H1 (cell line): Measurements from ENCODE around the gene CACNA2D1. TPM values are rescaled to one million over a fixed set of nuclear protein-coding genes. Genes with fewer than 3 reads are reported as not detected.

Source experiments
- CTCF ChIA-PET: fragments of 300-600 bp; sonication (Branson Sonifier 250); formaldehyde crosslinking; loops from one replicate; lab custom pipeline; 2021; ENCODE audit not compliant: partially characterized antibody; lab: Charles Lee
- POLR2A ChIA-PET: fragments of 300-600 bp; sonication (Branson Sonifier 250); formaldehyde crosslinking; loops from one replicate; lab custom pipeline; 2021; ENCODE audit warnings: inconsistent platforms; ENCODE audit not compliant: partially characterized antibody; lab: Charles Lee
- DNase-seq, 2 experiments: peaks; one replicate each; pipeline versions ENCODE4 v3.0.0 to v3.0.0-alpha.2; 2010 to 2022; ENCODE audit warnings: low spot score in 2 of 2, low read depth in 1 of 2, mixed read lengths in 1 of 2
- FAIRE-seq: peaks from 2 replicates; lab custom pipeline; 2011; peaks lifted over from hg19 to GRCh38; lab: Jason Lieb, UNC
- H2AFZ ChIP-seq: 2 replicates; pipeline ENCODE4 v1.8.1; 2012; ENCODE audit warnings: low read length, inconsistent platforms
- H2AK5ac ChIP-seq: 2 replicates; pipeline ENCODE4 v1.6.1; 2013; ENCODE audit warnings: low read depth, low read length
- H2BK120ac ChIP-seq: replicated peaks from 2 replicates; pipeline ENCODE3; 2013; ENCODE audit warnings: low read depth, low read length, inconsistent platforms
- H2BK12ac ChIP-seq: 2 replicates; pipeline ENCODE4 v1.6.1; 2013; ENCODE audit warnings: low read depth, low read length
- H2BK15ac ChIP-seq: 2 replicates; pipeline ENCODE4 v1.6.1; 2013; ENCODE audit warnings: low read length
- H2BK20ac ChIP-seq: 2 replicates; pipeline ENCODE4 v1.6.1; 2013; ENCODE audit warnings: low read length
- H2BK5ac ChIP-seq: 2 replicates; pipeline ENCODE4 v1.6.1; 2013; ENCODE audit warnings: low read depth, low read length
- H3K14ac ChIP-seq: 2 replicates; pipeline ENCODE4 v1.6.1; 2013; ENCODE audit warnings: inconsistent platforms; ENCODE audit not compliant: insufficient read length
- H3K18ac ChIP-seq: 2 replicates; pipeline ENCODE4 v1.6.1; 2013; ENCODE audit warnings: low read length; ENCODE audit errors: extremely low read depth
- H3K23ac ChIP-seq: 2 replicates; pipeline ENCODE4 v1.6.1; 2013; ENCODE audit warnings: inconsistent platforms; ENCODE audit not compliant: insufficient read length
- H3K23me2 ChIP-seq: 2 replicates; pipeline ENCODE4 v1.6.1; 2013; ENCODE audit warnings: low read depth, low read length
- H3K27ac ChIP-seq: 2 replicates; pipeline ENCODE4 v1.6.1; 2011; ENCODE audit warnings: low read depth, low read length, inconsistent platforms
- H3K27me3 ChIP-seq, 4 experiments: replicated peaks in 1 of 4; 1 replicate in 1 of 4; 2 replicates in 3 of 4; pipeline versions ENCODE4 v1.6.1 to v1.8.1; 2011 to 2013; ENCODE audit warnings: low read length in 3 of 4, mild to moderate bottlenecking in 3 of 4, inconsistent platforms in 2 of 4, mixed read lengths in 2 of 4, moderate library complexity in 1 of 4; ENCODE audit not compliant: control insufficient read depth in 3 of 4, insufficient read depth in 3 of 4; ENCODE audit errors: extremely low read depth in 1 of 4
- H3K36me3 ChIP-seq, 4 experiments: 2 replicates each; pipeline versions ENCODE4 v1.6.1 to v1.8.1; 2011 to 2013; ENCODE audit warnings: mild to moderate bottlenecking in 4 of 4, low read length in 3 of 4, moderate library complexity in 2 of 4, control low read depth in 1 of 4, inconsistent platforms in 1 of 4; ENCODE audit not compliant: insufficient read depth in 4 of 4, control insufficient read depth in 2 of 4
- H3K4ac ChIP-seq: replicated peaks from 2 replicates; pipeline ENCODE3; 2013; ENCODE audit warnings: low read length, low read depth, mixed read lengths, inconsistent platforms; ENCODE audit not compliant: insufficient read length
- H3K4me1 ChIP-seq, 4 experiments: replicated peaks in 1 of 4; 1 replicate in 1 of 4; 2 replicates in 3 of 4; pipeline versions ENCODE4 v1.6.1 to v1.8.1; 2011 to 2013; ENCODE audit warnings: low read length in 3 of 4, inconsistent platforms in 2 of 4, mixed read lengths in 1 of 4; ENCODE audit not compliant: insufficient read depth in 4 of 4, control insufficient read depth in 3 of 4
- H3K4me2 ChIP-seq, 2 experiments: 2 replicates each; pipeline versions ENCODE4 v1.6.1 to v1.8.1; 2011 to 2013; ENCODE audit warnings: low read depth in 2 of 2, low read length in 2 of 2, control low read depth in 1 of 2, inconsistent platforms in 1 of 2, mild to moderate bottlenecking in 1 of 2; ENCODE audit not compliant: insufficient read depth in 1 of 2
- H3K4me3 ChIP-seq, 4 experiments: fragments of 200-600, 300-600 bp in 1 of 4; sonication (generic), shearing (Covaris generic), sonication (Bioruptor Twin) in 1 of 4; 2 replicates each; pipeline versions ENCODE4 v1.5.1 to v1.8.1; 2011 to 2016; ENCODE audit warnings: low read length in 4 of 4, low read depth in 3 of 4, control low read depth in 2 of 4, inconsistent platforms in 2 of 4, mild to moderate bottlenecking in 2 of 4, mixed read lengths in 1 of 4, moderate library complexity in 1 of 4; ENCODE audit not compliant: insufficient read depth in 2 of 4; ENCODE audit errors: extremely low read depth in 1 of 4
- H3K56ac ChIP-seq: replicated peaks from 2 replicates; pipeline ENCODE3; 2013; ENCODE audit warnings: low read depth, mild to moderate bottlenecking, mixed read lengths, low read length, inconsistent platforms; ENCODE audit not compliant: insufficient read length
- H3K79me1 ChIP-seq: 2 replicates; pipeline ENCODE4 v1.6.1; 2013; ENCODE audit warnings: low read depth, low read length, control low read depth
- H3K79me2 ChIP-seq, 2 experiments: 2 replicates each; pipeline versions ENCODE4 v1.6.1 to v1.8.1; 2012 to 2013; ENCODE audit warnings: low read length in 2 of 2, mild to moderate bottlenecking in 2 of 2, inconsistent platforms in 1 of 2; ENCODE audit not compliant: insufficient read depth in 2 of 2, control insufficient read depth in 1 of 2
- H3K9ac ChIP-seq, 4 experiments: replicated peaks in 1 of 4; 1 replicate in 1 of 4; 2 replicates in 3 of 4; pipeline versions ENCODE4 v1.6.1 to v1.8.1; 2011 to 2013; ENCODE audit warnings: low read depth in 3 of 4, low read length in 3 of 4, control low read depth in 2 of 4, mild to moderate bottlenecking in 2 of 4, moderate library complexity in 2 of 4, inconsistent platforms in 1 of 4; ENCODE audit errors: extremely low read depth in 1 of 4
- H3K9me3 ChIP-seq, 2 experiments: 2 replicates each; pipeline versions ENCODE4 v1.6.1 to v1.8.1; 2012 to 2013; ENCODE audit warnings: mild to moderate bottlenecking in 2 of 2, moderate library complexity in 2 of 2, control low read depth in 1 of 2, inconsistent platforms in 1 of 2, low read depth in 1 of 2, low read length in 1 of 2, mixed read lengths in 1 of 2; ENCODE audit not compliant: insufficient read depth in 2 of 2
- H4K20me1 ChIP-seq, 2 experiments: replicated peaks in 1 of 2; 2 replicates each; pipeline versions ENCODE3 to v1.8.1; 2011 to 2013; ENCODE audit warnings: inconsistent platforms in 2 of 2, low read length in 2 of 2, mild to moderate bottlenecking in 1 of 2; ENCODE audit not compliant: insufficient read depth in 2 of 2, control insufficient read depth in 1 of 2
- H4K5ac ChIP-seq: 2 replicates; pipeline ENCODE4 v1.6.1; 2013; ENCODE audit warnings: low read length, low read depth, mixed read lengths, inconsistent platforms; ENCODE audit not compliant: insufficient read length
- H4K8ac ChIP-seq: 2 replicates; pipeline ENCODE4 v1.8.0; 2013; ENCODE audit warnings: mild to moderate bottlenecking, moderate library complexity, low read length, inconsistent platforms; ENCODE audit not compliant: insufficient read depth; ENCODE audit errors: extremely low read depth
- H4K91ac ChIP-seq: replicated peaks from 2 replicates; pipeline ENCODE3; 2013; ENCODE audit warnings: low read length, mixed read lengths, inconsistent platforms; ENCODE audit not compliant: insufficient read length
- CBX8 ChIP-seq: fragments of 300-800, 300-1000 bp; sonication (generic); IDR thresholded peaks from 2 replicates; pipeline ENCODE4 v1.7.1; 2016; ENCODE audit warnings: low read depth, low read length, borderline replicate concordance
- CEBPB ChIP-seq: IDR thresholded peaks from 2 replicates; pipeline ENCODE4 v1.6.1; 2012; ENCODE audit warnings: low read depth, low read length
- CREB1 ChIP-seq: IDR thresholded peaks from 2 replicates; pipeline ENCODE4 v1.6.1; 2012; ENCODE audit warnings: inconsistent platforms
- HDAC6 ChIP-seq: IDR thresholded peaks from one replicate; pipeline ENCODE4 v1.7.1; 2012; ENCODE audit warnings: low read depth, mild to moderate bottlenecking, inconsistent platforms, low read length, moderate library complexity
- JUN ChIP-seq: IDR thresholded peaks from 2 replicates; pipeline ENCODE4 v1.6.1; 2011; ENCODE audit warnings: low read depth, mild to moderate bottlenecking, improper control_type of control experiment, low read length
- JUND ChIP-seq: IDR thresholded peaks from 2 replicates; pipeline ENCODE4 v1.6.1; 2011; ENCODE audit warnings: mild to moderate bottlenecking, improper control_type of control experiment, low read length
- NANOG ChIP-seq: IDR thresholded peaks from 2 replicates; pipeline ENCODE4 v1.6.1; 2011; ENCODE audit warnings: low read length, low read depth, mild to moderate bottlenecking, inconsistent platforms; ENCODE audit not compliant: insufficient read depth, poor library complexity, severe bottlenecking
- PHF8 ChIP-seq: fragments of 200-600 bp; sonication (generic); conservative IDR thresholded peaks from 2 replicates; pipeline ENCODE4 v1.7.1; 2012; ENCODE audit warnings: low read depth, mild to moderate bottlenecking, inconsistent platforms, low read length, moderate library complexity
- RXRA ChIP-seq: IDR thresholded peaks from 2 replicates; pipeline ENCODE4 v1.6.1; 2011; ENCODE audit warnings: low read depth, mild to moderate bottlenecking, low read length, moderate library complexity; ENCODE audit not compliant: insufficient read depth
- SP2 ChIP-seq: IDR thresholded peaks from 2 replicates; pipeline ENCODE4 v1.6.1; 2012; ENCODE audit warnings: mild to moderate bottlenecking, low read length, inconsistent platforms
- SUZ12 ChIP-seq: fragments of 200-600 bp; sonication (generic); IDR thresholded peaks from 2 replicates; pipeline ENCODE4 v1.6.1; 2012; ENCODE audit warnings: mild to moderate bottlenecking, inconsistent platforms, low read length, moderate library complexity, mixed read lengths
- TEAD4 ChIP-seq: IDR thresholded peaks from 2 replicates; pipeline ENCODE4 v1.6.1; 2012; ENCODE audit warnings: low read depth, low read length, inconsistent platforms, mixed read lengths
- USF2 ChIP-seq: IDR thresholded peaks from 2 replicates; pipeline ENCODE4 v1.6.1; 2011; ENCODE audit warnings: low read length, improper control_type of control experiment
- ZNF274 ChIP-seq: IDR thresholded peaks from 2 replicates; pipeline ENCODE4 v1.7.0; 2012; ENCODE audit warnings: low read length, borderline replicate concordance; ENCODE audit errors: extremely low read depth
- WGBS, 2 experiments: shearing (Covaris generic) in 1 of 2; methylation state at CpG; one replicate each; pipeline versions ENCODE4 v1.1.6 to v1.1.7; 2013 to 2015; ENCODE audit warnings: low lambda C conversion rate in 2 of 2, mixed read lengths in 2 of 2, inconsistent platforms in 1 of 2, low coverage in 1 of 2, missing lambda C conversion rate in 1 of 2; ENCODE audit not compliant: insufficient replicate concordance in 2 of 2, insufficient coverage in 1 of 2, insufficient read length in 1 of 2; ENCODE audit errors: extremely low coverage in 1 of 2, missing lambda C conversion rate in 1 of 2; 5-methylcytosine and 5-hydroxymethylcytosine counted together
- polyA plus RNA-seq, 7 experiments: library from polyadenylated mRNA; depleted of rRNA in 3 of 7; stranded (reverse) in 5 of 7; unstranded in 2 of 7; fragments of >200 nt in 5 of 7; fragments of 200-250 nt in 2 of 7; gene quantifications; 1 replicate in 5 of 7; 2 replicates in 1 of 7; 4 replicates in 1 of 7; pipeline versions ENCODE4 v1.2.1 to v1.2.3, GENCODE V29; 2011 to 2013; ENCODE audit warnings: missing spikeins in 2 of 7, mixed read lengths in 2 of 7
- total RNA-seq: library from RNA; stranded (reverse); fragmentation: NEBNext Ultra II Directional; extraction: Animal tissue kit (Norgen Biotek cat#: 25700); gene quantifications from 2 replicates; pipeline ENCODE4 v1.2.1, GENCODE V29; 2021

Gene CACNA2D1
- total and polyA plus RNA-seq, 2 of the 8 experiments (the other 6 are each of a cell fraction or from before 2014, with no cell fraction given), result 4.3 to 27.3 TPM

GRCh38 chr7:82335927-82336326 lies 107.7 kb downstream of the CACNA2D1 start:
- Histone ChIP-seq H3K36me3 (peaks cover 0 to 4% (median 0%) of the 10 kb centered on the region in 4 experiments; a peak in 1 of 8 replicates), H2AK5ac (no peak overlapping the region), H3K79me2 (no peaks in the 10 kb centered on the region), H3K56ac (no peak overlapping the region), H3K14ac (no peak overlapping the region), H3K9ac (no peak overlapping the region), H2BK5ac (no peak overlapping the region), H4K5ac (no peak overlapping the region), H3K27me3 (no peaks in the 10 kb centered on the region), H4K8ac (no peak overlapping the region), H2BK120ac (no peak overlapping the region), H3K79me1 (no peaks in the 10 kb centered on the region), H3K23ac (no peak overlapping the region), H3K27ac (no peak overlapping the region), H3K4me1 (peaks cover 0 to 6% (median 3%) of the 10 kb centered on the region in 4 experiments; a peak in 3 of 7 replicates), H3K4me2 (no peak overlapping the region), H4K20me1 (no peaks in the 10 kb centered on the region), H3K4me3 (no peak overlapping the region), H3K4ac (no peak overlapping the region), H3K18ac (no peak overlapping the region), H4K91ac (no peak overlapping the region), H2AFZ (no peak overlapping the region), H2BK12ac (no peak overlapping the region), H3K23me2 (no peaks in the 10 kb centered on the region), H2BK15ac (no peak overlapping the region), H2BK20ac (no peak overlapping the region), H3K9me3 (no peaks in the 10 kb centered on the region)
- no peak for FAIRE-seq
- CTCF ChIA-PET, result interaction anchor here (0.9 kb wide), 1 partner anchor 89 kb away, joined by 3 read pairs; no protein-coding TSS in a partner anchor
- POLR2A ChIA-PET, result no interaction called here
- 89% methylated on average over 1 of the region's 1 CpG; no CpG with 5 or more reads in 1 of the 2 experiments for WGBS, 2 experiments
- DNase-seq, result no peak
- TF ChIP-seq ZNF274 (no peak), CEBPB (no peak), TEAD4 (no peak), USF2 (no peak), CBX8 (no peak), HDAC6 (no peak), SUZ12 (no peak), JUND (no peak), CREB1 (no peak), JUN (no peak), SP2 (no peak), PHF8 (no peak), RXRA (no peak), NANOG (no peak)
